K562 (cell line): ENCODE measurements around the gene WFDC6. TPM values are rescaled to one million over a fixed set of nuclear protein-coding genes. Genes with fewer than 3 reads are reported as not detected.

Experiments
- ATF7 ChIP-seq: fragments of 450-650 bp; IDR thresholded peaks from 2 replicates; pipeline ENCODE4 v1.7.1; 2014; ENCODE audit warnings: mild to moderate bottlenecking, moderate library complexity
- CEBPG ChIP-seq, 3 experiments: fragments of 200-800 bp in 1 of 3; sonication (Bioruptor generic) in 1 of 3; sonication (generic) in 1 of 3; formaldehyde crosslinking in 1 of 3; IDR thresholded peaks in 2 of 3; conservative IDR thresholded peaks in 1 of 3; 2 replicates each; pipeline versions ENCODE4 v1.6.1 to v1.8.0; 2016 to 2022; ENCODE audit warnings: missing compliant biosample characterization in 2 of 3, missing genetic modification characterization in 2 of 3, mild to moderate bottlenecking in 1 of 3, missing genetic modification reagents in 1 of 3
- CHD2 ChIP-seq: IDR thresholded peaks from 2 replicates; pipeline ENCODE4 v1.6.1; 2011; ENCODE audit warnings: low read depth, low read length
- ETV1 ChIP-seq: fragments of 450-650 bp; conservative IDR thresholded peaks from 2 replicates; pipeline ENCODE4 v1.6.1; 2016; ENCODE audit warnings: missing genetic modification characterization, control low read depth, low read depth, missing compliant biosample characterization
- EZH2 ChIP-seq: IDR thresholded peaks from 2 replicates; pipeline ENCODE4 v1.6.1; 2012; ENCODE audit warnings: low read depth, mild to moderate bottlenecking, inconsistent platforms, low read length, borderline replicate concordance
- HNRNPL ChIP-seq: fragments of 200-400 bp; formaldehyde crosslinking; IDR thresholded peaks from 2 replicates; pipeline ENCODE4 v1.6.1; 2017; ENCODE audit warnings: low read depth, mild to moderate bottlenecking, low read length
- NRF1 ChIP-seq, 2 experiments: fragments of 450-650 bp; IDR thresholded peaks in 1 of 2; conservative IDR thresholded peaks in 1 of 2; 2 replicates each; pipeline ENCODE4 v1.6.1; 2014; ENCODE audit warnings: mild to moderate bottlenecking in 2 of 2
- SOX6 ChIP-seq: fragments of 450-650 bp; IDR thresholded peaks from 2 replicates; pipeline ENCODE4 v1.6.1; 2014; ENCODE audit warnings: mild to moderate bottlenecking
- ZNF354B ChIP-seq: fragments of 250-450 bp; sonication (Bioruptor Pico); IDR thresholded peaks from 2 replicates; pipeline ENCODE4 v1.4.0; 2020
- ZNF584 ChIP-seq: fragments of 200-800 bp; sonication (Bioruptor generic); IDR thresholded peaks from 2 replicates; pipeline ENCODE4 v1.6.1; 2016; ENCODE audit warnings: low read depth, mild to moderate bottlenecking, missing genetic modification characterization, missing compliant biosample characterization
- ZNF589 ChIP-seq: fragments of 200-800 bp; sonication (Bioruptor generic); IDR thresholded peaks from 2 replicates; pipeline ENCODE4 v1.6.1; 2016; ENCODE audit warnings: low read depth, missing genetic modification characterization, missing compliant biosample characterization
- polyA plus RNA-seq, 8 experiments: library from polyadenylated mRNA; depleted of rRNA in 4 of 8; stranded (reverse) in 5 of 8; unstranded in 3 of 8; fragments of >200 nt; fragmentation: Nextera tagmentation in 2 of 8; fragmentation: Illumina TruSeq in 1 of 8; extraction: Ambion mirVana in 2 of 8; extraction: Trizol in 1 of 8; gene quantifications; 2 replicates each; pipeline versions ENCODE4 v1.2.1 to v1.2.3, GENCODE V29; 2011 to 2014; ENCODE audit warnings: inconsistent platforms in 1 of 8, missing spikeins in 1 of 8
- total RNA-seq, 7 experiments: library from RNA; depleted of rRNA in 6 of 7; stranded (reverse); fragments of >200 nt in 6 of 7; fragmentation: Illumina TruSeq in 2 of 7; extraction: Trizol in 2 of 7; gene quantifications; 2 replicates each; pipeline versions ENCODE4 v1.2.1 to v1.2.3, GENCODE V29; 2011 to 2021; ENCODE audit warnings: low replicate concordance in 1 of 7
- TF ChIP-seq, protein P1 (sequence below), 2 experiments: fragments of 450-650 bp in 1 of 2; sonication (generic) in 1 of 2; formaldehyde crosslinking in 1 of 2; IDR thresholded peaks in 1 of 2; conservative IDR thresholded peaks in 1 of 2; 2 replicates each; pipeline versions ENCODE4 v1.6.1 to v1.8.1; 2016 to 2023; ENCODE audit warnings: mild to moderate bottlenecking in 2 of 2, moderate library complexity in 2 of 2, inconsistent platforms in 1 of 2, missing genetic modification reagents in 1 of 2
- TF ChIP-seq, protein P2 (sequence below): fragments of 250-450 bp; sonication (Bioruptor Pico); IDR thresholded peaks from 2 replicates; pipeline ENCODE4 v1.4.0; 2020; ENCODE audit warnings: mild to moderate bottlenecking, moderate library complexity, borderline replicate concordance
- TF ChIP-seq, protein P3 (sequence below): fragments of 450-650 bp; IDR thresholded peaks from 2 replicates; pipeline ENCODE4 v1.6.1; 2016; ENCODE audit warnings: low read depth

WFDC6 gene
- total and polyA plus RNA-seq, 9 of the 15 experiments (the other 6 are each of a cell fraction or from before 2014, with no cell fraction given), result not detected

DNA sequence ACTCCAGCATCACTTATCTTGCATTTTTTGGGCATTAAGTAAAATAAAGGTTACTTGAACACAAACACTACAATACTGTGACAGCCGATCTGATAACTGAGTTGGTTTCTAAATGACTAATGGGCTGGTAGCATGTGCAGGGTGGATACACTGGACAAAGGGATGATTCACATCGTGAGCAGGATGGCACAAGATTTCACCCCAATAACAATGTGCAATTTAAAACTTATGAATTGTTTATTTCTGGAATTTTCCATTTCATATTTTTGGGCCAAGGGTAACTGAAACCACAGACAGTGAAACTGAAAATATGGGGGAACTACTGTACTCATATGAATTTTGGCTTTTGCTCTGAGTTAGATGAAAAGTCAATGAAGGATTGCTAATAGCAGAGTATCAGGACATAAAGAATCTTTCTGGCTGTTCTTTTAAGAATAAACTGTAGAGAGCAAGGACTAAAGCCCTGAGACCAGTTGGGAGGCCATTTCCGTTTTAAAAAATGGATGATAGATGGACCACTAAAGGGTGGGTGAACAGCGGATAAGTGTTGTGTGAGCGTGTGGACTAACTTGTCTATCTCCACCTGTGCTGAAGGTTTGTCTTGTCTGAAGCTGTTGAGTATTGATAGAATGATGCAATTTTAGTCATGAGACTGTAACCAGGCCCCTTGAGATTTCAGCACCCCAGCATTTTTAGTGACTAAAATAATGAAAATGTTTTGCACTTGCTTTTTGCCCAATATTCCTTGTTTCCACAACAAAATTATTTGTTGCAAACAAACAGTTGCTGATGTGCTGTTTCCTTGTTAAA, 32.1 kb downstream of the WFDC6 start (continued):
- TF ChIP-seq EZH2, result no peak
- TF ChIP-seq SOX6, result peak; percentile 49
- TF ChIP-seq ETV1 (tag), result peak; percentile 27; the same call in 1 of the 2 replicates
- TF ChIP-seq HNRNPL, result no peak
- 0 out of 2 replicates have a peak, but pooled peaks have one; percentile 46 for TF ChIP-seq ZNF589
- TF ChIP-seq ZNF584 (CRISPR knock-in tag), result peak; percentile 57; the same call in 1 of the 2 replicates
- TF ChIP-seq ZNF354B (CRISPR knock-in tag), result no peak
- TF ChIP-seq, protein P1, sequence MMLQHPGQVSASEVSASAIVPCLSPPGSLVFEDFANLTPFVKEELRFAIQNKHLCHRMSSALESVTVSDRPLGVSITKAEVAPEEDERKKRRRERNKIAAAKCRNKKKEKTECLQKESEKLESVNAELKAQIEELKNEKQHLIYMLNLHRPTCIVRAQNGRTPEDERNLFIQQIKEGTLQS (IDR thresholded peaks at IDR 0.05), result peak; percentile 77
- TF ChIP-seq, protein P1 (CRISPR knock-in tag; conservative IDR thresholded peaks at IDR 0.05), result no peak
- TF ChIP-seq, protein P2, sequence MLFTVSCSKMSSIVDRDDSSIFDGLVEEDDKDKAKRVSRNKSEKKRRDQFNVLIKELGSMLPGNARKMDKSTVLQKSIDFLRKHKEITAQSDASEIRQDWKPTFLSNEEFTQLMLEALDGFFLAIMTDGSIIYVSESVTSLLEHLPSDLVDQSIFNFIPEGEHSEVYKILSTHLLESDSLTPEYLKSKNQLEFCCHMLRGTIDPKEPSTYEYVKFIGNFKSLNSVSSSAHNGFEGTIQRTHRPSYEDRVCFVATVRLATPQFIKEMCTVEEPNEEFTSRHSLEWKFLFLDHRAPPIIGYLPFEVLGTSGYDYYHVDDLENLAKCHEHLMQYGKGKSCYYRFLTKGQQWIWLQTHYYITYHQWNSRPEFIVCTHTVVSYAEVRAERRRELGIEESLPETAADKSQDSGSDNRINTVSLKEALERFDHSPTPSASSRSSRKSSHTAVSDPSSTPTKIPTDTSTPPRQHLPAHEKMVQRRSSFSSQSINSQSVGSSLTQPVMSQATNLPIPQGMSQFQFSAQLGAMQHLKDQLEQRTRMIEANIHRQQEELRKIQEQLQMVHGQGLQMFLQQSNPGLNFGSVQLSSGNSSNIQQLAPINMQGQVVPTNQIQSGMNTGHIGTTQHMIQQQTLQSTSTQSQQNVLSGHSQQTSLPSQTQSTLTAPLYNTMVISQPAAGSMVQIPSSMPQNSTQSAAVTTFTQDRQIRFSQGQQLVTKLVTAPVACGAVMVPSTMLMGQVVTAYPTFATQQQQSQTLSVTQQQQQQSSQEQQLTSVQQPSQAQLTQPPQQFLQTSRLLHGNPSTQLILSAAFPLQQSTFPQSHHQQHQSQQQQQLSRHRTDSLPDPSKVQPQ (CRISPR knock-in tag), result no peak
- TF ChIP-seq ATF7, result peak; percentile 40; the same call in 1 of the 2 replicates
- TF ChIP-seq NRF1 (conservative IDR thresholded peaks at IDR 0.05 in 1 of 2, IDR thresholded peaks at IDR 0.05 in 1 of 2), result 0 out of 4 replicates have a peak, but pooled peaks of 1 of the 2 experiments have one; percentile 12
- peak; percentile 64 for TF ChIP-seq CEBPG (CRISPR knock-in tag; IDR thresholded peaks at IDR 0.05)
- TF ChIP-seq CEBPG (tag; conservative IDR thresholded peaks at IDR 0.05 in 1 of 2, IDR thresholded peaks at IDR 0.05 in 1 of 2), result peak; percentile 76 to 96
- TF ChIP-seq CHD2, result no peak
- TF ChIP-seq, protein P3, sequence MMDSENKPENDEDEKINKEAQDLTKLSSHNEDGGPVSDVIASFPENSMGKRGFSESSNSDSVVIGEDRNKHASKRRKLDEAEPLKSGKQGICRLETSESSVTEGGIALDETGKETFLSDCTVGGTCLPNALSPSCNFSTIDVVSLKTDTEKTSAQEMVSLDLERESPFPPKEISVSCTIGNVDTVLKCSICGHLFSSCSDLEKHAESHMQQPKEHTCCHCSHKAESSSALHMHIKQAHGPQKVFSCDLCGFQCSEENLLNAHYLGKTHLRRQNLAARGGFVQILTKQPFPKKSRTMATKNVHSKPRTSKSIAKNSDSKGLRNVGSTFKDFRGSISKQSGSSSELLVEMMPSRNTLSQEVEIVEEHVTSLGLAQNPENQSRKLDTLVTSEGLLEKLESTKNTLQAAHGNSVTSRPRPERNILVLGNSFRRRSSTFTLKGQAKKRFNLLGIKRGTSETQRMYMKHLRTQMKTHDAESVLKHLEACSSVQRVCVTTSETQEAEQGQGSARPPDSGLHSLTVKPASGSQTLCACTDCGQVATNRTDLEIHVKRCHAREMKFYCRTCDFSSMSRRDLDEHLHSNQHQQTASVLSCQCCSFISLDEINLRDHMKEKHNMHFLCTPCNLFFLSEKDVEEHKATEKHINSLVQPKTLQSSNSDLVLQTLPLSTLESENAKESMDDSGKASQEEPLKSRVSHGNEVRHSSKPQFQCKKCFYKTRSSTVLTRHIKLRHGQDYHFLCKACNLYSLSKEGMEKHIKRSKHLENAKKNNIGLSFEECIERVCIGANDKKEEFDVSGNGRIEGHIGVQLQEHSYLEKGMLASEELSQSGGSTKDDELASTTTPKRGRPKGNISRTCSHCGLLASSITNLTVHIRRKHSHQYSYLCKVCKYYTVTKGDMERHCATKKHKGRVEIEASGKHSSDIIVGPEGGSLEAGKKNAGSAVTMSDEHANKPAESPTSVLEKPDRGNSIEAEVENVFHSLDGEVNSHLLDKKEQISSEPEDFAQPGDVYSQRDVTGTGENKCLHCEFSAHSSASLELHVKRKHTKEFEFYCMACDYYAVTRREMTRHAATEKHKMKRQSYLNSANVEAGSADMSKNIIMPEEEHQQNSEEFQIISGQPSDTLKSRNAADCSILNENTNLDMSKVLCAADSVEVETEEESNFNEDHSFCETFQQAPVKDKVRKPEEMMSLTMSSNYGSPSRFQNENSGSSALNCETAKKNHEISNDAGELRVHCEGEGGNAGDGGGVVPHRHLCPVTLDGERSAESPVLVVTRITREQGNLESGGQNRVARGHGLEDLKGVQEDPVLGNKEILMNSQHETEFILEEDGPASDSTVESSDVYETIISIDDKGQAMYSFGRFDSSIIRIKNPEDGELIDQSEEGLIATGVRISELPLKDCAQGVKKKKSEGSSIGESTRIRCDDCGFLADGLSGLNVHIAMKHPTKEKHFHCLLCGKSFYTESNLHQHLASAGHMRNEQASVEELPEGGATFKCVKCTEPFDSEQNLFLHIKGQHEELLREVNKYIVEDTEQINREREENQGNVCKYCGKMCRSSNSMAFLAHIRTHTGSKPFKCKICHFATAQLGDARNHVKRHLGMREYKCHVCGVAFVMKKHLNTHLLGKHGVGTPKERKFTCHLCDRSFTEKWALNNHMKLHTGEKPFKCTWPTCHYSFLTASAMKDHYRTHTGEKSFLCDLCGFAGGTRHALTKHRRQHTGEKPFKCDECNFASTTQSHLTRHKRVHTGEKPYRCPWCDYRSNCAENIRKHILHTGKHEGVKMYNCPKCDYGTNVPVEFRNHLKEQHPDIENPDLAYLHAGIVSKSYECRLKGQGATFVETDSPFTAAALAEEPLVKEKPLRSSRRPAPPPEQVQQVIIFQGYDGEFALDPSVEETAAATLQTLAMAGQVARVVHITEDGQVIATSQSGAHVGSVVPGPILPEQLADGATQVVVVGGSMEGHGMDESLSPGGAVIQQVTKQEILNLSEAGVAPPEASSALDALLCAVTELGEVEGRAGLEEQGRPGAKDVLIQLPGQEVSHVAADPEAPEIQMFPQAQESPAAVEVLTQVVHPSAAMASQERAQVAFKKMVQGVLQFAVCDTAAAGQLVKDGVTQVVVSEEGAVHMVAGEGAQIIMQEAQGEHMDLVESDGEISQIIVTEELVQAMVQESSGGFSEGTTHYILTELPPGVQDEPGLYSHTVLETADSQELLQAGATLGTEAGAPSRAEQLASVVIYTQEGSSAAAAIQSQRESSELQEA, result no peak
